SK-N-SH (cell line): ENCODE results near the gene FA2H. TPM values are rescaled to one million over a fixed set of nuclear protein-coding genes. Genes with fewer than 3 reads are reported as not detected.

Source experiments
- CTCF ChIA-PET: fragments of 300-600, 350-600 bp; formaldehyde crosslinking; extraction: SDS; loops from one replicate; lab custom pipeline; 2021; lab: Yijun Ruan, JAX
- POLR2A ChIA-PET: fragments of 350-600 bp; sonication (Branson Sonifier 250); formaldehyde crosslinking; extraction: SDS; loops from one replicate; lab custom pipeline; 2020; ENCODE audit warnings: antibody characterized with exemption, inconsistent platforms; lab: Yijun Ruan, JAX
- DNase-seq: peaks from one replicate; pipeline ENCODE4 v3.0.0; 2012
- H2AFZ ChIP-seq: fragments of 200-600 bp; sonication (generic); 2 replicates; pipeline ENCODE4 v1.8.1; 2016; ENCODE audit warnings: antibody characterized with exemption, mild to moderate bottlenecking, low read depth
- H3F3A ChIP-seq: fragments of 200-600 bp; sonication (generic); replicated peaks from 2 replicates; pipeline ENCODE3; 2016; ENCODE audit warnings: antibody characterized with exemption, mild to moderate bottlenecking; ENCODE audit not compliant: insufficient read depth
- H3K27ac ChIP-seq, 2 experiments: fragments of 200-500 bp in 1 of 2; fragments of 200-600 bp in 1 of 2; sonication (Bioruptor generic) in 1 of 2; sonication (generic), shearing (Covaris generic) in 1 of 2; 2 replicates each; pipeline versions ENCODE4 v1.5.1 to v1.6.1; 2014 to 2016; ENCODE audit warnings: low read depth in 2 of 2, inconsistent platforms in 1 of 2, low read length in 1 of 2, mild to moderate bottlenecking in 1 of 2, mixed read lengths in 1 of 2
- H3K27me3 ChIP-seq: fragments of 200-600 bp; sonication (generic), shearing (Covaris generic); 2 replicates; pipeline ENCODE4 v1.6.1; 2016; ENCODE audit warnings: mixed run types; ENCODE audit not compliant: insufficient read depth
- H3K36me3 ChIP-seq, 2 experiments: fragments of 200-500 bp in 1 of 2; fragments of 200-600 bp in 1 of 2; sonication (Bioruptor generic) in 1 of 2; sonication (generic) in 1 of 2; replicated peaks in 1 of 2; 2 replicates each; pipeline versions ENCODE3 to v1.5.1; 2014 to 2016; ENCODE audit warnings: low read length in 1 of 2, mild to moderate bottlenecking in 1 of 2; ENCODE audit not compliant: insufficient read depth in 2 of 2, control insufficient read depth in 1 of 2
- H3K4me1 ChIP-seq, 2 experiments: fragments of 200-500 bp in 1 of 2; fragments of 200-600 bp in 1 of 2; sonication (Bioruptor generic) in 1 of 2; sonication (generic), shearing (Covaris generic) in 1 of 2; 2 replicates each; pipeline versions ENCODE4 v1.5.1 to v1.6.1; 2014 to 2016; ENCODE audit warnings: low read depth in 1 of 2, low read length in 1 of 2, mixed run types in 1 of 2; ENCODE audit not compliant: insufficient read depth in 2 of 2, control insufficient read depth in 1 of 2
- H3K4me2 ChIP-seq: fragments of 200-600 bp; sonication (generic), shearing (Covaris generic); 2 replicates; pipeline ENCODE4 v1.6.1; 2017; ENCODE audit warnings: mixed run types
- H3K4me3 ChIP-seq, 2 experiments: fragments of 200-500 bp in 1 of 2; fragments of 200-600 bp in 1 of 2; sonication (Bioruptor generic) in 1 of 2; sonication (generic), shearing (Covaris generic) in 1 of 2; 2 replicates each; pipeline versions ENCODE4 v1.5.1 to v1.8.1; 2014 to 2016; ENCODE audit warnings: low read depth in 2 of 2, inconsistent platforms in 1 of 2, low read length in 1 of 2, mild to moderate bottlenecking in 1 of 2, mixed read lengths in 1 of 2, moderate library complexity in 1 of 2
- H3K79me2 ChIP-seq: fragments of 200-600 bp; sonication (generic); 2 replicates; pipeline ENCODE4 v1.8.1; 2017; ENCODE audit warnings: mild to moderate bottlenecking; ENCODE audit not compliant: insufficient read depth
- H3K9ac ChIP-seq: fragments of 200-600 bp; sonication (generic); 2 replicates; pipeline ENCODE4 v1.6.1; 2017; ENCODE audit warnings: mixed run types
- H3K9me2 ChIP-seq: fragments of 200-600 bp; sonication (generic); 2 replicates; pipeline ENCODE4 v1.6.1; 2017; ENCODE audit warnings: mixed run types
- H3K9me3 ChIP-seq: fragments of 200-600 bp; sonication (generic); 2 replicates; pipeline ENCODE4 v1.6.1; 2017; ENCODE audit warnings: mixed run types, mild to moderate bottlenecking, moderate library complexity
- H4K20me1 ChIP-seq: fragments of 200-600 bp; sonication (generic); 2 replicates; pipeline ENCODE4 v1.6.1; 2017; ENCODE audit warnings: mild to moderate bottlenecking, mixed run types; ENCODE audit not compliant: insufficient read depth
- FOSL2 ChIP-seq: IDR thresholded peaks from 2 replicates; pipeline ENCODE4 v1.4.0; 2012; ENCODE audit warnings: low read depth, mild to moderate bottlenecking, moderate library complexity, borderline replicate concordance
- FOXJ3 ChIP-seq: sonication (generic); formaldehyde crosslinking; IDR thresholded peaks from 2 replicates; pipeline ENCODE4 v1.5.1; 2020; ENCODE audit warnings: mild to moderate bottlenecking, missing genetic modification reagents
- GABPA ChIP-seq: IDR thresholded peaks from 2 replicates; pipeline ENCODE4 v1.4.0; 2012; ENCODE audit warnings: low read depth, mild to moderate bottlenecking
- GATA2 ChIP-seq: sonication (generic); formaldehyde crosslinking; IDR thresholded peaks from 2 replicates; pipeline ENCODE4 v1.5.0; 2020; ENCODE audit warnings: mild to moderate bottlenecking, missing genetic modification reagents
- MXI1 ChIP-seq: IDR thresholded peaks from 2 replicates; pipeline ENCODE4 v1.6.1; 2012; ENCODE audit warnings: mild to moderate bottlenecking, low read depth, low read length, improper control_type of control experiment
- RAD21 ChIP-seq: IDR thresholded peaks from 2 replicates; pipeline ENCODE4 v1.6.1; 2012; ENCODE audit warnings: mild to moderate bottlenecking, low read length
- RCOR1 ChIP-seq: fragments of 150-350 bp; IDR thresholded peaks from 2 replicates; pipeline ENCODE4 v1.6.1; 2017; ENCODE audit warnings: antibody characterized with exemption, low read length
- REST ChIP-seq: IDR thresholded peaks from 2 replicates; pipeline ENCODE4 v1.6.1; 2012; ENCODE audit warnings: mild to moderate bottlenecking, low read depth, low read length, moderate library complexity
- RFX5 ChIP-seq: IDR thresholded peaks from 2 replicates; pipeline ENCODE4 v1.6.1; 2012; ENCODE audit warnings: mild to moderate bottlenecking, improper control_type of control experiment, low read length
- RXRA ChIP-seq: IDR thresholded peaks from 2 replicates; pipeline ENCODE4 v1.4.0; 2012; ENCODE audit warnings: low read depth, mild to moderate bottlenecking, borderline replicate concordance
- SIN3A ChIP-seq: IDR thresholded peaks from 2 replicates; pipeline ENCODE4 v1.6.1; 2012; ENCODE audit warnings: low read depth, mild to moderate bottlenecking, low read length, moderate library complexity, borderline replicate concordance
- TAF1 ChIP-seq: IDR thresholded peaks from 2 replicates; pipeline ENCODE4 v1.6.1; 2012; ENCODE audit warnings: low read depth, mild to moderate bottlenecking, low read length, moderate library complexity, borderline replicate concordance
- TEAD4 ChIP-seq: IDR thresholded peaks from 2 replicates; pipeline ENCODE4 v1.4.0; 2012; ENCODE audit warnings: mild to moderate bottlenecking, borderline replicate concordance; ENCODE audit not compliant: insufficient read depth
- USF2 ChIP-seq: fragments of 150-350 bp; IDR thresholded peaks from 2 replicates; pipeline ENCODE4 v1.6.1; 2017; ENCODE audit warnings: antibody characterized with exemption, low read length, low read depth, borderline replicate concordance
- YY1 ChIP-seq: IDR thresholded peaks from 2 replicates; pipeline ENCODE4 v1.4.0; 2012; ENCODE audit warnings: low read depth, mild to moderate bottlenecking
- WGBS: methylation state at CpG from one replicate; pipeline ENCODE4 v1.1.6; 2017; ENCODE audit warnings: low lambda C conversion rate; 5-methylcytosine and 5-hydroxymethylcytosine counted together
- polyA plus RNA-seq, 3 experiments: library from polyadenylated mRNA; depleted of rRNA; stranded (reverse); fragments of >200 nt; gene quantifications; 2 replicates each; pipeline ENCODE4 v1.2.3, GENCODE V29; 2012
- TF ChIP-seq, protein P1 (sequence below): fragments of 150-350 bp; IDR thresholded peaks from 2 replicates; pipeline ENCODE4 v1.6.1; 2016; ENCODE audit warnings: mild to moderate bottlenecking, low read depth, low read length
- TF ChIP-seq, protein P2 (sequence below): fragments of 200-600 bp; sonication (generic); IDR thresholded peaks from 2 replicates; pipeline ENCODE4 v1.6.1; 2017; ENCODE audit warnings: antibody characterized with exemption, mild to moderate bottlenecking, moderate library complexity

The FA2H gene
- polyA plus RNA-seq, 1 of the 3 experiments (the other 2 are of a cell fraction), result not detected

DNA sequence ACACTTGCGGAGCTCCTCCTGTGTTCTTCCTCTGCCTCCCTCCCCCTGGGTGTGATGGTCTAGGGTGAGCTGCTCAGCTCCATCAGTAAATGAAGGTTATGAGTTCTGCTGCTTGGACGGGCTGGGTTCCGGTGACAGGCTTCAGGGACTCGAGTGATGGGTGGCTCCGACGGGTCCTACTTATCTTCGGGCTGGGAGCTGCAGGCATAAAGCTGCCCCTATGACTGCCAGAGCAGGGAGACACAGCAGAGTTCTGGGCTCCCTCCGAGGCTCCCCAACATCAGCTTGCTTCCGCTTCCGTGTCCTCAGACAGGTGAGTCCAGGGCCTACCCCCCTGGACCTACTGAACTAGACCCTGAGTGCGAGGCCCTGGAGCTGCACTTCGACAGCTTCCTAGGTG is 62.7 kb downstream of the FA2H start:
- no peaks in the 10 kb centered on the region for H3K4me1 ChIP-seq
- no peaks in the 10 kb centered on the region for H3K36me3 ChIP-seq
- no peaks in the 10 kb centered on the region for H3K9me2 ChIP-seq
- ChIA-PET CTCF (interaction anchor here (1.0 to 12.3 kb wide), 8 partner anchors 12 to 152 kb away, joined by 4 to 192 read pairs (median 8); partner anchors contain the start of genes FA2H and MLKL), POLR2A (interaction anchor here (0.8 kb wide), 1 partner anchor 15 kb away, joined by 3 read pairs; no protein-coding TSS in a partner anchor)
- H4K20me1 ChIP-seq, result no peaks in the 10 kb centered on the region
- no peak overlapping the region for H3K27ac ChIP-seq
- no peaks in the 10 kb centered on the region for H3K79me2 ChIP-seq
- no peak overlapping the region for H3K9ac ChIP-seq
- TF ChIP-seq TAF1 (no peak), RAD21 (no peak), GABPA (no peak), TEAD4 (no peak), GATA2 (CRISPR knock-in tag) (no peak), YY1 (no peak), FOSL2 (no peak)
- no peaks in the 10 kb centered on the region for H3K9me3 ChIP-seq
- no peaks in the 10 kb centered on the region for H3K27me3 ChIP-seq
- no peak overlapping the region for H3K4me2 ChIP-seq
- 69% methylated on average over 8 of the region's 12 CpGs for WGBS
- no peak overlapping the region for H2AFZ ChIP-seq
- no peaks in the 10 kb centered on the region for H3F3A ChIP-seq
- DNase-seq, result no peak
- H3K4me3 ChIP-seq, result no peak overlapping the region

DNA sequence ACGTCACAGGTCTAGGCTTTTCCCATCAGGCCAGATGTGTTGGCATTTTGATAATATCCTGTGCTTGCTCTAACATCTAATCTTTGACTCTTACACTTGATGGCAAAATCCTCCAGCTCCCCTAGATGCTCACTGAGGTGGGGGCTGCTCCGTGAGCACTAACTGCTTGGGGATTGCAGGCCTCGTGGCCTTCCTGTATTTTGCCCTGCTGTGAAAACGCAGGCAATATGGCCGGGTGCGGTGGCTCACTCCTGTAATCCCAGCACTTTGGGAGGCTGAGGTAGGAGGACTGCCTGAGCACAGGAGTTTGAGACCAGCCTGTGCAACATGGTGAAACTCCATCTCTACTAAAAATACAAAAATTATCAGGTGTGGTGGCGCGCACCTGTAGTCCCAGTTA is 64.2 kb downstream of the FA2H start:
- Histone ChIP-seq H2AFZ (no peak overlapping the region), H3K9ac (no peak overlapping the region), H3K79me2 (no peaks in the 10 kb centered on the region), H3K4me3 (no peak overlapping the region)
- CTCF ChIA-PET, result interaction anchor here (0.8 to 12.3 kb wide), 16 partner anchors 10 to 401 kb away, joined by 3 to 192 read pairs (median 5); partner anchors contain the start of genes FA2H and MLKL
- no peak for TF ChIP-seq RFX5
- TF ChIP-seq, protein P1, sequence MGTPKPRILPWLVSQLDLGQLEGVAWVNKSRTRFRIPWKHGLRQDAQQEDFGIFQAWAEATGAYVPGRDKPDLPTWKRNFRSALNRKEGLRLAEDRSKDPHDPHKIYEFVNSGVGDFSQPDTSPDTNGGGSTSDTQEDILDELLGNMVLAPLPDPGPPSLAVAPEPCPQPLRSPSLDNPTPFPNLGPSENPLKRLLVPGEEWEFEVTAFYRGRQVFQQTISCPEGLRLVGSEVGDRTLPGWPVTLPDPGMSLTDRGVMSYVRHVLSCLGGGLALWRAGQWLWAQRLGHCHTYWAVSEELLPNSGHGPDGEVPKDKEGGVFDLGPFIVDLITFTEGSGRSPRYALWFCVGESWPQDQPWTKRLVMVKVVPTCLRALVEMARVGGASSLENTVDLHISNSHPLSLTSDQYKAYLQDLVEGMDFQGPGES, result no peak
- no peak for TF ChIP-seq YY1
- no peak for TF ChIP-seq RAD21
- no peak for TF ChIP-seq FOXJ3 (CRISPR knock-in tag)
- TF ChIP-seq FOSL2, result no peak
- TF ChIP-seq REST, result no peak
- TF ChIP-seq SIN3A, result no peak
- TF ChIP-seq USF2, result no peak
- no peak for TF ChIP-seq GATA2 (CRISPR knock-in tag)
- TF ChIP-seq RXRA, result no peak
- TF ChIP-seq MXI1, result no peak
- TF ChIP-seq, protein P2, sequence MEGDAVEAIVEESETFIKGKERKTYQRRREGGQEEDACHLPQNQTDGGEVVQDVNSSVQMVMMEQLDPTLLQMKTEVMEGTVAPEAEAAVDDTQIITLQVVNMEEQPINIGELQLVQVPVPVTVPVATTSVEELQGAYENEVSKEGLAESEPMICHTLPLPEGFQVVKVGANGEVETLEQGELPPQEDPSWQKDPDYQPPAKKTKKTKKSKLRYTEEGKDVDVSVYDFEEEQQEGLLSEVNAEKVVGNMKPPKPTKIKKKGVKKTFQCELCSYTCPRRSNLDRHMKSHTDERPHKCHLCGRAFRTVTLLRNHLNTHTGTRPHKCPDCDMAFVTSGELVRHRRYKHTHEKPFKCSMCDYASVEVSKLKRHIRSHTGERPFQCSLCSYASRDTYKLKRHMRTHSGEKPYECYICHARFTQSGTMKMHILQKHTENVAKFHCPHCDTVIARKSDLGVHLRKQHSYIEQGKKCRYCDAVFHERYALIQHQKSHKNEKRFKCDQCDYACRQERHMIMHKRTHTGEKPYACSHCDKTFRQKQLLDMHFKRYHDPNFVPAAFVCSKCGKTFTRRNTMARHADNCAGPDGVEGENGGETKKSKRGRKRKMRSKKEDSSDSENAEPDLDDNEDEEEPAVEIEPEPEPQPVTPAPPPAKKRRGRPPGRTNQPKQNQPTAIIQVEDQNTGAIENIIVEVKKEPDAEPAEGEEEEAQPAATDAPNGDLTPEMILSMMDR, result no peak
- TF ChIP-seq GABPA, result no peak
- TF ChIP-seq RCOR1, result no peak
- TF ChIP-seq, all 33 proteins: peak for 0
- Histone ChIP-seq H3K27ac (no peak overlapping the region), H3K9me3 (no peaks in the 10 kb centered on the region), H3K4me1 (no peaks in the 10 kb centered on the region), H3K9me2 (no peaks in the 10 kb centered on the region), H3F3A (no peaks in the 10 kb centered on the region), H4K20me1 (no peaks in the 10 kb centered on the region), H3K36me3 (no peaks in the 10 kb centered on the region), H3K27me3 (no peaks in the 10 kb centered on the region), H3K4me2 (no peak overlapping the region)
- POLR2A ChIA-PET, result no interaction called here
- WGBS, result 87% methylated on average over 8 of the region's 8 CpGs
- no peak for DNase-seq
